Panc1 (cell line): Measurements from ENCODE around the gene RBBP7. TPM values are rescaled to one million over a fixed set of nuclear protein-coding genes. Genes with fewer than 3 reads are reported as not detected.
A peak's percentile ranks its signal among the peaks of the same experiment; 100 is the strongest.

Experiments used
- ATAC-seq: fragments of 200-7000 bp; cut with Tn5 transposase; 2 replicates; pipeline ENCODE4 v1.9.1; 2020; ENCODE audit warnings: mild to moderate bottlenecking, moderate library complexity
- Bru-seq: library from RNA; stranded (reverse); fragments of 400-500 nt; gene quantifications from one replicate; lab custom pipeline; 2021; lab: Mats Ljungman, UMichigan
- BruChase-seq, 2 experiments: library from RNA; stranded (reverse); fragments of 400-500 nt; gene quantifications; one replicate each; lab custom pipeline; 2021; lab: Mats Ljungman, UMichigan
- BruUV-seq: library from RNA; stranded (reverse); fragments of 400-500 nt; replicated peaks from 2 replicates; lab custom pipeline; 2021; lab: Mats Ljungman, UMichigan
- CTCF ChIA-PET: fragments of 300-600 bp; sonication (Branson Sonifier 250); formaldehyde crosslinking; loops from one replicate; lab custom pipeline; 2022; ENCODE audit warnings: antibody characterized with exemption; lab: Charles Lee
- POLR2A ChIA-PET: fragments of 300-600 bp; sonication (Branson Sonifier 250); formaldehyde crosslinking; loops from one replicate; lab custom pipeline; 2022; ENCODE audit warnings: antibody characterized with exemption; lab: Charles Lee
- DNase-seq: peaks from one replicate; pipeline ENCODE4 v3.0.0-alpha.2; 2010; ENCODE audit warnings: low read depth, low spot score
- H3K27ac ChIP-seq: 2 replicates; pipeline ENCODE4 v1.5.1; 2011; ENCODE audit warnings: mild to moderate bottlenecking, low read length, inconsistent platforms
- H3K27me3 ChIP-seq: fragments of 200-500 bp; sonication (Bioruptor generic); 2 replicates; pipeline ENCODE4 v1.6.0; 2014; ENCODE audit warnings: low read length, inconsistent platforms; ENCODE audit not compliant: control insufficient read depth, insufficient read depth
- H3K36me3 ChIP-seq: fragments of 200-500 bp; sonication (Bioruptor generic); 2 replicates; pipeline ENCODE4 v1.5.1; 2014; ENCODE audit warnings: inconsistent platforms, mild to moderate bottlenecking, low read length, moderate library complexity; ENCODE audit not compliant: control insufficient read depth, insufficient read depth
- H3K4me1 ChIP-seq: 2 replicates; pipeline ENCODE4 v1.5.1; 2011; ENCODE audit warnings: inconsistent platforms, mild to moderate bottlenecking, low read length, moderate library complexity; ENCODE audit not compliant: control insufficient read depth, insufficient read depth
- H3K4me3 ChIP-seq, 2 experiments: 2 replicates each; pipeline ENCODE4 v1.5.1; 2011 to 2012; ENCODE audit warnings: low read depth in 2 of 2, low read length in 2 of 2, mild to moderate bottlenecking in 2 of 2, inconsistent platforms in 1 of 2, moderate library complexity in 1 of 2
- H3K9me3 ChIP-seq: fragments of 200-500 bp; sonication (Bioruptor generic); 2 replicates; pipeline ENCODE4 v1.5.1; 2014; ENCODE audit warnings: low read depth, mild to moderate bottlenecking, inconsistent platforms, low read length, moderate library complexity; ENCODE audit not compliant: control insufficient read depth, insufficient read depth
- CTCF ChIP-seq: fragments of 450-650 bp; IDR thresholded peaks from 2 replicates; pipeline ENCODE4 v1.5.1; 2017; ENCODE audit warnings: mild to moderate bottlenecking
- POLR2AphosphoS5 ChIP-seq: IDR thresholded peaks from 2 replicates; pipeline ENCODE4 v1.6.1; 2012; ENCODE audit warnings: mild to moderate bottlenecking, low read depth, low read length, moderate library complexity
- SIN3A ChIP-seq: IDR thresholded peaks from 2 replicates; pipeline ENCODE4 v1.6.1; 2012; ENCODE audit warnings: low read depth, mild to moderate bottlenecking, low read length, moderate library complexity, borderline replicate concordance; ENCODE audit not compliant: insufficient read depth
- TCF7L2 ChIP-seq: IDR thresholded peaks from 2 replicates; pipeline ENCODE4 v1.6.1; 2011; ENCODE audit warnings: mild to moderate bottlenecking, low read depth, low read length, inconsistent platforms
- in situ Hi-C: cut with HindIII; loops from 2 replicates; pipeline ENCODE4 v1.10.0; 2016; ENCODE audit warnings: low sequenced_read_pairs, low pct_unique_long_range_greater_than_20kb
- intact Hi-C: fragments of 100-400 bp; cut with micrococcal nuclease; formaldehyde crosslinking; loops from one replicate; pipeline ENCODE4 v1.10.0; 2022; ENCODE audit not compliant: unreplicated experiment
- long read RNA-seq: library from polyadenylated mRNA; unstranded; transcript quantifications from one replicate; pipeline ENCODE4 v2.0.0, GENCODE V29; 2021; ENCODE audit not compliant: unreplicated experiment
- polyA plus RNA-seq: library from polyadenylated mRNA; unstranded; fragments of >200 nt; gene quantifications from one replicate; pipeline ENCODE4 v1.2.1, GENCODE V29; 2012; ENCODE audit warnings: missing spikeins; ENCODE audit not compliant: insufficient read length
- total RNA-seq: library from RNA; stranded (reverse); gene quantifications from one replicate; pipeline ENCODE4 v1.2.1, GENCODE V29; 2021; ENCODE audit not compliant: unreplicated experiment
- TF ChIP-seq, protein P1 (sequence below), 2 experiments: IDR thresholded peaks; 2 replicates each; pipeline ENCODE4 v1.6.1; 2011 to 2012; ENCODE audit warnings: low read depth in 2 of 2, control low read depth in 1 of 2, low read length in 1 of 2, mild to moderate bottlenecking in 1 of 2, moderate library complexity in 1 of 2; ENCODE audit not compliant: insufficient read depth in 1 of 2

RBBP7 gene
- total RNA-seq (95.8 TPM), Bru-seq, nascent RNA (percentile 87 among the genes with signal in this experiment), BruChase-seq, experiment 1, labeled RNA remaining after a 2-hour chase (percentile 86 among the genes with signal in this experiment), BruChase-seq, experiment 2, labeled RNA remaining after a 6-hour chase (percentile 90 among the genes with signal in this experiment)
- 86.5 TPM for polyA plus RNA-seq
- long read RNA-seq, transcript RBBP7-202 (12 exons, 2,036 nt), result minor isoform, 16 of 267 reads
- long read RNA-seq, transcript RBBP7-203 (12 exons, 2,333 nt), result major isoform, 186 of 267 reads
- long read RNA-seq, partial matches to known transcripts, result 7 of 267 reads
- long read RNA-seq, other reads (novel, unspliced or antisense), result 54 of 267 reads

- ChIA-PET CTCF (no interaction called here), POLR2A (no interaction called here)
- intact Hi-C loops, result no loop called here
- no peak for DNase-seq
- ATAC-seq, result peak; percentile 96
- TF ChIP-seq POLR2AphosphoS5 (peak; percentile 66), CTCF (no peak)
- peak within 1 kb of the TSS; percentile 66 for H3K27ac ChIP-seq
- in situ Hi-C loops, result no loop called here
- no peaks in the 10 kb centered on the region for H3K27me3 ChIP-seq
- H3K4me3 ChIP-seq, result peak within 1 kb of the TSS; percentile 63 to 70
- no TSS peak for BruUV-seq
- H3K4me1 ChIP-seq, result no peaks in the 10 kb centered on the region; the same call in 1 of the 2 replicates
- H3K9me3 ChIP-seq, result no peaks in the 10 kb centered on the region
- H3K36me3 ChIP-seq, result no peaks in the 10 kb centered on the region; the same call in 1 of the 2 replicates
Measured at GRCh38 chrX:16870095-16870861, at the start of gene RBBP7. TSS of gene RBBP7 (minus strand) at chrX:16870362. CDS start at chrX:16870053, 309 bp downstream.

DNA sequence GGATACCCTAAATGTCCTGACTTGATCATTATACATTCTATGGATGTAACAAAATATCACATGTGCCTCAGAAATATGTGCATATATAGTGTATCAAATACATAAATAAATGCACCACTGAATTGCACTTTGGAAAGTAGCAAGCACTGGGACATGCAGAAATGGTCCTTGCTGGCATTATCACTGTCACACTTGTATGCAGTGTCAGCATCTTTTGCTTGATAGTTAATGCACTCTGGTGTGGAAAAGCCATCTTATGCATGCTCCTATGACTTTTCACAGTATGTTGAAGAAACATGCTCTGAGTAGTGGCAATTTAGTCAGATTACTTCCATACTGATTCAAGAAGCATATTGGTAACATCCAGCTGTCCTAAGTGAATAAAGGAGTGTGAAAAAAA is 48.8 kb upstream of the RBBP7 start:
- in situ Hi-C loops, result no loop called here
- CTCF ChIA-PET, result no interaction called here
- Histone ChIP-seq H3K36me3 (no peaks in the 10 kb centered on the region), H3K4me3 (no peak overlapping the region), H3K4me1 (no peaks in the 10 kb centered on the region), H3K27ac (no peak overlapping the region), H3K27me3 (no peaks in the 10 kb centered on the region), H3K9me3 (no peaks in the 10 kb centered on the region)
- TF ChIP-seq TCF7L2 (no peak), CTCF (no peak), POLR2AphosphoS5 (no peak), SIN3A (no peak)
- TF ChIP-seq, protein P1, sequence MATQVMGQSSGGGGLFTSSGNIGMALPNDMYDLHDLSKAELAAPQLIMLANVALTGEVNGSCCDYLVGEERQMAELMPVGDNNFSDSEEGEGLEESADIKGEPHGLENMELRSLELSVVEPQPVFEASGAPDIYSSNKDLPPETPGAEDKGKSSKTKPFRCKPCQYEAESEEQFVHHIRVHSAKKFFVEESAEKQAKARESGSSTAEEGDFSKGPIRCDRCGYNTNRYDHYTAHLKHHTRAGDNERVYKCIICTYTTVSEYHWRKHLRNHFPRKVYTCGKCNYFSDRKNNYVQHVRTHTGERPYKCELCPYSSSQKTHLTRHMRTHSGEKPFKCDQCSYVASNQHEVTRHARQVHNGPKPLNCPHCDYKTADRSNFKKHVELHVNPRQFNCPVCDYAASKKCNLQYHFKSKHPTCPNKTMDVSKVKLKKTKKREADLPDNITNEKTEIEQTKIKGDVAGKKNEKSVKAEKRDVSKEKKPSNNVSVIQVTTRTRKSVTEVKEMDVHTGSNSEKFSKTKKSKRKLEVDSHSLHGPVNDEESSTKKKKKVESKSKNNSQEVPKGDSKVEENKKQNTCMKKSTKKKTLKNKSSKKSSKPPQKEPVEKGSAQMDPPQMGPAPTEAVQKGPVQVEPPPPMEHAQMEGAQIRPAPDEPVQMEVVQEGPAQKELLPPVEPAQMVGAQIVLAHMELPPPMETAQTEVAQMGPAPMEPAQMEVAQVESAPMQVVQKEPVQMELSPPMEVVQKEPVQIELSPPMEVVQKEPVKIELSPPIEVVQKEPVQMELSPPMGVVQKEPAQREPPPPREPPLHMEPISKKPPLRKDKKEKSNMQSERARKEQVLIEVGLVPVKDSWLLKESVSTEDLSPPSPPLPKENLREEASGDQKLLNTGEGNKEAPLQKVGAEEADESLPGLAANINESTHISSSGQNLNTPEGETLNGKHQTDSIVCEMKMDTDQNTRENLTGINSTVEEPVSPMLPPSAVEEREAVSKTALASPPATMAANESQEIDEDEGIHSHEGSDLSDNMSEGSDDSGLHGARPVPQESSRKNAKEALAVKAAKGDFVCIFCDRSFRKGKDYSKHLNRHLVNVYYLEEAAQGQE (IDR thresholded peaks at IDR 0.05; ENCODE audit: insufficient read depth in 1 of 2, low read depth in 2 of 2, low read length in 1 of 2), result no peak
- no TSS peak for BruUV-seq
- ATAC-seq, result no peak
- intact Hi-C loops, result no loop called here
- POLR2A ChIA-PET, result no interaction called here
- DNase-seq, result no peak
